SK-N-MC (cell line): ENCODE measurements around the gene CCNQ.

ENCODE experiments used
- EZH2 ChIP-seq: fragments of 200-600 bp; sonication (generic); IDR thresholded peaks from one replicate; pipeline ENCODE4 v1.6.1; 2017; ENCODE audit warnings: antibody characterized with exemption
- POLR2AphosphoS5 ChIP-seq: IDR thresholded peaks from 2 replicates; pipeline ENCODE4 v1.6.1; 2012; ENCODE audit warnings: mild to moderate bottlenecking, low read depth, low read length, borderline replicate concordance

DNA sequence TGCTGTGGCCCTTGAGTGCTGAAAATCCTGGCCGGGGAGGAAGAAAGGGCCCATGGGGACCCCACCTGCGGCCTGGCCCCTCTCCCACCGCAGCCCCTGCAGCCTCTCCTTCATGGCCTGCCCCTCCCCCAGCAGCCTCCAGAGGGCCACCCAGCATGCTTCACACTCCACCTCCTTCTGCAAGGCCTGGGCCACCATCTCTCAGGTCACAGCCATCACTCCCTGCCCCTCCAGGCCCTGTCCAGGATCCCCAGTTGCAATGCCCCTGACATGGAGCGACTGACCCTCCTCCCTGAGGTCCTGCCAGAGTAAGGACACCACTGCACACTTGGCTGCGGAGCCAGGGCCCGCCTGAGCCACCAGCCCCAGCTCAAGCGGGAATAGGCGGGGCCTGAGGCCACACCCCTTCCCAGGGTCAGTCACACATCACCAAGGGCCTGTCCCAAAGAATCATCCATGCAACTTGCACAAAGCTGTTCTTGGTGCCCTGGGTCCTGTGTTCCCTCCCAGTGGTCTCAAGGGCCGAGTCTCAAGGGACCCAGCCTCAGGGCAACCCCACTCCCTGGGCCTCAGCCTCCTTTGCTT lies 32.9 kb downstream of the CCNQ start:
- TF ChIP-seq POLR2AphosphoS5 (no peak), EZH2 (no peak)
